AG09319 (cell line): ENCODE results near the gene HPN.

Experiments
- DNase-seq: peaks from one replicate; pipeline ENCODE4 v3.0.0-alpha.2; 2010; ENCODE audit warnings: low read depth; ENCODE audit errors: extremely low read depth
- CTCF ChIP-seq: IDR thresholded peaks from 2 replicates; pipeline ENCODE4 v1.5.1; 2011; ENCODE audit warnings: low read depth, mild to moderate bottlenecking, inconsistent platforms, low read length, moderate library complexity

Gene HPN

DNA sequence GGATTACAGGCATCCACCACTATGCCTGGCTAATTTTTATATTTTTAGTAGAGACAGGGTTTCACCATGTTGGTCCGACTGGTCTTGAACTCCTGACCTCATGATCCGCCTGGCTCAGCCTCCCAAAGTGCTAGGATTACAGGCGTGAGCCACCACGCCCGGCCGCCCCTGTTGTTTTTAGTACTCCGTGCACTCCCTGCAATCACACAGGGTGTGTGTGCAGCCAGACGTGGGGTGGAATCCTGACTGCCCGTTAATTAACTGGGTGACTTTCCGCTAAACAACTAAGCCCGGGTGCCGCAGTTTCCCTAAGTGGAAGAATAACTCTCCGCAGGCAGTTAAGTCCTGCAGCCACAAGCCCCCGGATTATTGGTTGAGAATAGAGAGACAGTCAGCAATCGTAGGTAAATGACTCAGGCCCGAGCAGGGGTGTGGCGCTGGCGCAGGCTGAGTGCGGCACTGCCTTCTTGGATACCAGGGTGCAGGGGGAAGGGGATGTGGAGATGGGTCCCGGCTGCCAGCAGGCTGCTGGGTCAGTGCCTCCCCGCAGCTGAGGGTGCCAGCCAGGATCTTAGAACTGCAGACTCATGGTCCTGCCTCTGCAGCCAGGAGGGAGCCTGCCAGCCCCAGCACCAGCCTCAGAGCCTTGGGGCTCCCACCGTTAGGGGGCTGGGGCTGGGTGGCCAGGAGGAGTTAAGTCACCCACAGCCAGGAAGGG, 68.0 kb downstream of the HPN start:
- TF ChIP-seq CTCF, result no peak
- DNase-seq, result no peak

DNA sequence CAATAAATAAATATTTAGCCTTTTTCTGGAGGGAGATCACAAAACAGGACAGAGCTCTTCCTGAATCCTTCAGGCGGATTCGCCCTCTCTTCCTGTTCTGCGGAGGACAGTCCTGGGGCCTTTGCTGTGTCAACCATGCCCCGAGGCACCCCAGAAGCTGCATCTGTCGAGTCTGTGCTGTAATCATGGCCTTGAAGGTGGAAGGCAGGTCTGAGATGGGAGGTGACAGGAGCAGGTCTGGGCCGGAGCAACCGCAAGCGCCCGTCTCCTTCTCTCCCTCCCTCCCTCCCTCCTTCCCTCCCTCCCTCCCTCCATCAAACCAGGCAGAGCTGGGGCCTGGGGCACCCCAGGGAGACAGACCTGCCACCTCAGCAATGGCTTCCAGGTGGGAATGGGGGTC, 69.5 kb downstream of the HPN start:
- no peak for TF ChIP-seq CTCF
- DNase-seq, result no peak

- TF ChIP-seq CTCF, result no peak
Observed at GRCh38 chr19:35112995-35113688, 71.6 kb downstream of the HPN start.

DNA sequence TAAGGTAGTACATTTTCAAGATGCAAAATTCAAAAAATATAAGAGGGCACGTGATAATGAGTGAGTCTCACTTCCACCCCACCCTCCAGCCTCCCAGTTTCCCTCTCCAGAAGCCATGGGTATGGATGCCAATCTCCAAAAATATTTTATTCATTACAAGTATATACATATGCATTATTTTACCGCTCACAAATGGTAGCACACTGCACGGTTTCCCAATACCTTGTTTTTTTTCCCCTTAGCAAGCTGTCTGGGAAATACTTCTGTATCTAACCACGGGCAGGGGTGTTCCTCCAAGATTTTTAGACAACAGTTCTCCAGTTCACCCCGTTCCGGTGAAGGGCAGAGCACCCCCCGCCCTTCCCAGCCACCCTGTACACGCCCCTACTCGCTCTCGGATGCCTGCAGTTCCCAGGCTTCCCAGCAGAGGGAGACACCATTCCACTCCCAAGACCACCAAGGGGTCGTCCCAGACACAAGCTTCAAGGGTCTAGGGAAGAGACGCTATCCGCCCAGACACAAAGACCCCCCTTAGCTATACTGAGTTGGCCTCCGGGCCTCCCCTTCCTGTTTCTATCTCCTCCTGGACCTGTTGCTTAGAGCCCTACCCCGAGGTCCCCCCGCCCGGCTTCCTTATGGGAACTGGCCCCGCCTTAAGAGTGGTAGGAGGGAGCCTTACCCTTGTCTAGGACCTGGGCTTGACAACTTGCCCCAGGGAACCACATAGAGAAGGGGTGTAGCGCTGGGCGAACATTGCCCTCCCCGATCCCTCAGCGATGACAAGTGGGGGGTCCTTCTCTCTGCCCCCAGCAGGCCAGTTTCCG, 73.0 kb downstream of the HPN start:
- no peak for DNase-seq

More at GRCh38 chr19:35112995-35113688, 71.6 kb downstream of the HPN start:
- no peak for DNase-seq

GRCh38 chr19:35115177-35115951, 73.8 kb downstream of the HPN start, which contains the start of gene FXYD3:
Gene FXYD3 (plus strand): TSS chr19:35115823. CDS start chr19:35119377, 3,554 bp downstream.
- no peak for DNase-seq
- no peak for TF ChIP-seq CTCF

More for the DNA sequence above, 73.0 kb downstream of the HPN start:
- no peak; the same call in none of the 2 replicates for TF ChIP-seq CTCF
